Midbrain (tissue), 1 donor: Measurements from ENCODE around the gene MTHFD1.

Experiments used
- DNase-seq: peaks from one replicate; lab custom pipeline; 2025; lab: John Stamatoyannopoulos, UW

Gene MTHFD1

GRCh38 chr14:64407329-64407728, 19.2 kb downstream of the MTHFD1 start:
- DNase-seq = no peak

DNA sequence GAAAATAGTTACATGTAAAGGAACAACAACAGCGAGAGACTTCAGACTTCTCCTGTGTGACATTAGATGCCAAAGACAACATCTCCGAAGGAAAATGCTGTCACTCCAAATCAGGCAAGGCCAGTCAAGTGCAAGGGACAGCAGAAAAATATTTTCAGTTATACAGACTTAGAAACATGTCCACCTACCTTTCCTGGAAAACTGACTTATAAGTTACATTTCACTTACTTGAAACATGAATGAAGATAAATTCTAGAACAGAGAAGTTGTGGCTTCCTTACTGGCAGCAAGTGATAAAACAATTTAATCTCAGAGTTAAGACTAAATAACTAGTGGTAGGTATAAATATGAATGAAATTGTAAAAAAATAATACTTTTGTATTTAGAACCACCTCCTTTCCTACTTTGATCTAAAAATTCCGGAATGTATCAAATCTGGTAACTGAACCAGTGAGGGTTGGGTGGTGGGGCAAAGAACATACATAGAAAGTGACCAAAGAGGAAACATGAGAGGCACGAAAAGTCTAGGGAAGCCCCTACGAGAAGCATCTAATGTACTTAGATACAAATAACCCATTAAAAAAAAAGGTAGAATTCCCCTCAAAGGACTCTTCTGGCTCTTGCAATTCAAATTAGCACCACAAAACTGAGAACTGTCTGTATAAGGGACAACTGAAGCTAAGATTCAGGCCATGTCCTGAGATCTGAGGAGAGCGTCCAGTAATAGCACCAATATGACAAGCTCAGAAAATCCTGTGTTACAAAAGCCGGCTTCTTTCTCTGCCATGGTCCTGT, 21.2 kb downstream of the MTHFD1 start:
- no peak for DNase-seq

GRCh38 chr14:64410084-64410774, 22.1 kb downstream of the MTHFD1 start:
- DNase-seq = no peak

DNA sequence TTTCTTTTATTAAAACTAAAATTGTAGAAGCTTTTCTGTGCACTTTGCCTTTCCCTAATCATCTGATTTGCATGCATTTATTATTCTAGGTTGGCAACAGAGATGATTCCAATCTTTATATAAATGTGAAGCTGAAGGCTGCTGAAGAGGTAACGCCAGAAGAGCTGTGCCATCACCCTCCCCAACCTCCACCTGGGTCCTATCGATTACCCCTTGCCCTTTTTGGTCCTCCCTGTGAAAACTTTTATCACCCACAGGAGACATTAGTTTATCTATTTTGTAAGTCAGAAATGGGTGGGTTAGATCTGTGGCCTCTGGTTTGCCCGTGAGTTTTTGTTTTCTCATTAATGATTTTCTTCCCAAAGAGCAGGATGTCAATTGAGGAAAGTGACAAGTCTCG, 22.8 kb downstream of the MTHFD1 start:
- no peak for DNase-seq

DNA sequence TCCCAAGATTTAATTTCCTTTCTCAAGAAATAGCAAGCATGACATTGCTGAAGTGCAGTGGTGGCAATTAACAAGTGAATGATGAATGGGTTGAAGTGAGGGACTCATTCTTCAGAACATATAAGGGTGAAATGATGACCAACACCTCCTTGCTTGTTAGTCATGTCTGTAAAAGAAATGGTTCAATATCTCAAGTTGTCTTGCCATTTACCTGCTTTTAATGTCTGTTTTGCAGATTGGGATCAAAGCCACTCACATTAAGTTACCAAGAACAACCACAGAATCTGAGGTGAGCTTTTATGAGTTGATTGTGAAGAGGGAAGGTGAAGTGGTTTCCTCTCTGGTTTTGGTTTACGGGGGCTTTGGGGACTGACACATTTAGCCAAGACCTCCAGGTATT, 24.1 kb downstream of the MTHFD1 start:
- no peak for DNase-seq

DNA sequence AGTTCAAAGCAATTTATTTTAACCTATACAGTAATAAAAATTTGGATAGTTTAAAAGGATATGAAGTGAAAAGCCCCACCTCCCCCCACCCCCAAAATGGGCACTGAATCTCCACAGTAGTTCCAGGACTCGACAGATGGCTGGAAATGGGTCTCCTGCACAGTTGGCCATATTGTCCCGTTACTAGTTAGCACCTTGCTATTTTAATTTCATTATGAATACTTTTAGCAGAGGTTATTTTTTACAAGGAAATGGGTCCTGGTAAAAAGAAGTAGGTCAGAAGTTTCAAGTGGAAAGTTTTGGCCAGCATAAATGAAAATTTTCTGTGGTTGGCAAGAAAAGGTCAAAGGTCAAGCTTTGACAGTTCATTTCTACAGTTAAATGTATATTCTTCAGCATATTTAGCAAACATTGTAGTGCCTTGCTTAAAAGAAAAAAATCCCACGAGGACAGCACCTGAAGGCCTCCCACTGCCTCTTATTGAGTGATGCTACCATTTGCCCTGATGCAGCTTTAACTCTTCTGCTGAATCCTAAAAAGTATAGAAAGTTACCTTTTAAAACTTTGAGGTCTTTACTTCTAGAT, 28.3 kb downstream of the MTHFD1 start:
- DNase-seq = no peak

GRCh38 chr14:64417055-64417770, 29.1 kb downstream of the MTHFD1 start:
- no peak for DNase-seq

DNA sequence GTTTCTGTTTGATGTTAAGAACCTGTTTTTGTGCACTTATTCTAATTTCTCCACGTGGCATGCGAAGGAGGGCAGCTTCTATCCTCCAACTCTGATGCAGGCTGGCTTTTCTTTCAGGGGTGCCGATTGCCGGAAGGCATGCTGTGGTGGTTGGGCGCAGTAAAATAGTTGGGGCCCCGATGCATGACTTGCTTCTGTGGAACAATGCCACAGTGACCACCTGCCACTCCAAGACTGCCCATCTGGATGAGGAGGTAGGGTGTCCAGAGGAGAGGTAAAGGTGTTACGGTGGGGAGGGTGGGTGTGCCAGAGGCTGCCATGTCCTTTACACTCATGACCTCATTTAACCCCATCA, 29.6 kb downstream of the MTHFD1 start:
- no peak for DNase-seq

- DNase-seq = no peak
These were observed 30.9 kb downstream of the MTHFD1 start for GRCh38 chr14:64419003-64419402.

DNA sequence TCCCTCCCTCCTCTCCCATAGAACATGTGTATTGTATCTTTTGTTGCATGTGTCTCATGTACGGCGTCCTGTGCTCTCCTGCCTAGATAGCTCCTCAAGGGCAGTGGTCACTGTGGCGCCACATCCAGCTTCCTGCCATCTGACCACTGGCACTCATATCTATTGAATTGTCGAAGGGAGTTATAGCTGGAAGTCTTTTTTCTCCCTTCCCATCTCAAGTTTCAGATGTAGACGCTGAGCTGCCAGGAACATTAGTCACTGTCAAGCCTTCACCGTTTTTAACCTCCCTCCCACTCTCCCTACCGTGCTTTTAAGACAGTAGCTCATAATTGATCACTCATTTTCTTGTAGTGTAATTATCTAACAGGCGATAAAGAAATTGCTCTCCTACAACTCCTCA, 33.0 kb downstream of the MTHFD1 start:
- DNase-seq = no peak

DNA sequence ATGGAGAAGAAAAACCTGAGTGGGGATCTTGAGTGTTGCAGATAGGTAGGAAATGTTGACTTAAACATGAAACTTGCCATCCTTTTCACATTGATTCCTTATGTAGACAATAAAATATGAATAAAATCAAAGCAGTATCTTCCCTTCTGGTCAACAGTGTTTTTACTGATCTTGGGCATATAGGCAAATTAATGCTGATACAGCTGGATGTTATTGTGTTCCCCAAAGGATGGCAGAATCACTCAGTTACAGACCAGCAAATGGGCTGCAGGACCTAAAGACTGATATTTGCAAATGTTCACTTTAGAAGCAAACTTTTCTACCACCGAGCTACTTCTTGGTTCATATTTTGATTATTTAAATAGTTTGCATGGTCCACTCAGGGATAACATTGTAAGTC, 33.9 kb downstream of the MTHFD1 start:
- no peak for DNase-seq

GRCh38 chr14:64422756-64423155, 34.6 kb downstream of the MTHFD1 start:
- no peak for DNase-seq

GRCh38 chr14:64423987-64424386, 35.8 kb downstream of the MTHFD1 start:
- DNase-seq = no peak

GRCh38 chr14:64434528-64434927, 46.4 kb downstream of the MTHFD1 start:
- DNase-seq = no peak

DNA sequence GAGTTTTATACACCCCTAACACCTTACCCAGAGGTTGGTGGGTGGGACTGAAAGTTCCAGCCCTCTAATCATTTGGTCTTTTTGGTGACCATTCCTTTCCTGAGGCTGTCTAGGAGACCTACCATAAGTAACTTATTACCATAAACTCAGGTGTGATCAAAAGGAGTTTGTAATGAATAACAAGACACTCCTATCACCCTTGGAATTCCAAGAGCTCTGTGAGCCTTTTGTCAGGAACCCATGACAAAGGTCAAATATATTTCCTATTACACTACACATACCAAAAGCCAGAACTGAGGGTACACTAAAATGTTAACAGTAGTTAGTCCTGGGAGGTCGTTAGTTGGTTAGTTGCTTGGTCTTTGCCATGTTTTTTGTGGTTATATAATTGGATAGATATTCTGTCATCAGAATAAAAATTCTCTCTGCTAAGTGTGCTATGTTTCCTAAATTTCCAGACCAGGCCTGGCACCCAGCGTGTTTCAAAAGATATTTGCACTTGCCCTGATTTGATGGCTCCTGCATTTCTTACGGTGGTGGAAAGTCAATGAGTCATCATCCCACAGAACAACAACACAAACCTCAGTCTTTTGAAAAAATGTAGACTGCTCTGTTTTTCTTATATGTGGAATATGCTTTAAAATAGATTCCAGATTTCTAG, 50.2 kb downstream of the MTHFD1 start:
- DNase-seq = no peak

DNA sequence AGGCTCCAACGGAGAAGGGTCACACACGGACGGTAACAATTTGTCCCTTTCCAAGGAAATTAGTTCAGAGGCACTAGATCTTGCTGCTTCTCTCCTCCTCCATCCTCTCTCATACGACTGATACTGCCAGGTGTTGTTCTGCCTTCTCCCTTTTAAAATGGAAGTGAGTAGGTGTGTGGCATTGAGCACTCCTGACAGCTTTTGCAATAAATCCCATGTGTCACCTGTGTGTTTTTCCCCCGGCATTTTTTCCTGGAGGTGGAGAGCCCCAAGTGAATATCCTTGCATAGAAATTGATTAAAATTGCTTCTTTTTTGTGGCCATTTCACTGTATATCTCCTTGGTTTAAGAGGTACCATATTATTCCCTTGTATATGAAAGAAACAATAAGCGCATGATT, 51.0 kb downstream of the MTHFD1 start:
- DNase-seq = no peak

- DNase-seq = no peak
These were observed 52.3 kb downstream of the MTHFD1 start for GRCh38 chr14:64440494-64440893.

GRCh38 chr14:64442300-64442988, 54.3 kb downstream of the MTHFD1 start:
- DNase-seq = no peak

GRCh38 chr14:64444140-64444539, 56.0 kb downstream of the MTHFD1 start:
- no peak for DNase-seq

DNA sequence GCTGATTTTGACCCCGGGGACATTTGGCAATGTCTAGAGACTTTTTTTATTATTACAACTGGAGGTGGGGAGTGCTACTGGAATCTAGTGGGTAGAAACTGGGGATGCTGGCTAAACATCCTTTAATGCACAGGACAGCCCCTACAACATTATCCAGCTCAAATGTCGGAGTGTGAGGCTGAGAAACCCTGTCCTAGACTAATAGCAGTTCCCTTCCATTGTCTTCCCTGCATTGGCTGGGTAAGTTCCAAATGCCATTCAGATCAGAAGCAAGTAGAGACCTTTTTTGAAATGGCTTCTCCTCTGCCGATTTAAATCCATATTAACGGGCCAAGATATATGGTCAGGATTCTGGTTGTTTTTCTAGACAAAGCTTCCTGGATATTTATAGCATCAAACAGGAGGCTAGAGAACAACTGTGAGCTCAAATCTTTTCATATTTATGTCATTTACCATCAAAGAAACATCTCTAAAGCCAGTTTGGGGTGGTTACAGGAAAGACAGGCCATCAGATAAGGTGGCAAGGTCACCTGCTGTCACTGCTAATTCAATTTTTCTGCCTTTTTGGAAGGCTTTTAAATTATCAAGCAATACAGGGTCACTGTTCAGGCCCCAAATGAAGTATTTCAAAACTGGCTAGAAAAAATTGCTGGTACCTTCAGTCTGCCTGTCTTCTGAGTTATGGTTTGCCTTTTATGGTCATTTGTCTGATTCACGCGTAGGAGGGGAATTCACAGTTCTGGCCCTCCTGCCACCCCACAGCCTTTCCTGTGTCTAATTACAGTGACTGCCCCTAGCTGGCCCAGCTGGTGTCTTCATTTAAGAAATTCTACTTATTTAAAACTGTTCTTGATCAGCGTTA, 57.1 kb downstream of the MTHFD1 start:
- no peak for DNase-seq
